Measurements from ENCODE around the gene RAB11FIP2. TPM values are rescaled to one million over a fixed set of nuclear protein-coding genes. Genes with fewer than 3 reads are reported as not detected.

RAB11FIP2 gene
- total and polyA plus RNA-seq, 8 donors: 1.4 to 13.1 (median 6.9) TPM

- ATAC-seq (no peak), FAIRE-seq (no peak), DNase-seq (no peak)
- Histone ChIP-seq H3K4me1 (no peaks in the 10 kb centered on the region), H3K4me3 (no peak overlapping the region), H3K36me3 (no peaks in the 10 kb centered on the region), H3K9me3 (no peaks in the 10 kb centered on the region), H3K27ac (no peak overlapping the region), H3K27me3 (no peaks in the 10 kb centered on the region)
- TF ChIP-seq, protein P1, sequence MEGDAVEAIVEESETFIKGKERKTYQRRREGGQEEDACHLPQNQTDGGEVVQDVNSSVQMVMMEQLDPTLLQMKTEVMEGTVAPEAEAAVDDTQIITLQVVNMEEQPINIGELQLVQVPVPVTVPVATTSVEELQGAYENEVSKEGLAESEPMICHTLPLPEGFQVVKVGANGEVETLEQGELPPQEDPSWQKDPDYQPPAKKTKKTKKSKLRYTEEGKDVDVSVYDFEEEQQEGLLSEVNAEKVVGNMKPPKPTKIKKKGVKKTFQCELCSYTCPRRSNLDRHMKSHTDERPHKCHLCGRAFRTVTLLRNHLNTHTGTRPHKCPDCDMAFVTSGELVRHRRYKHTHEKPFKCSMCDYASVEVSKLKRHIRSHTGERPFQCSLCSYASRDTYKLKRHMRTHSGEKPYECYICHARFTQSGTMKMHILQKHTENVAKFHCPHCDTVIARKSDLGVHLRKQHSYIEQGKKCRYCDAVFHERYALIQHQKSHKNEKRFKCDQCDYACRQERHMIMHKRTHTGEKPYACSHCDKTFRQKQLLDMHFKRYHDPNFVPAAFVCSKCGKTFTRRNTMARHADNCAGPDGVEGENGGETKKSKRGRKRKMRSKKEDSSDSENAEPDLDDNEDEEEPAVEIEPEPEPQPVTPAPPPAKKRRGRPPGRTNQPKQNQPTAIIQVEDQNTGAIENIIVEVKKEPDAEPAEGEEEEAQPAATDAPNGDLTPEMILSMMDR (IDR thresholded peaks at IDR 0.05): no peak
- 66 to 79% methylated on average over 4 of the region's 4 CpGs for WGBS, 2 donors
- intact Hi-C loops (cut with DNase I): no loop called here
These were observed 65.7 kb downstream of the RAB11FIP2 start for GRCh38 chr10:117980755-117981702.

DNA sequence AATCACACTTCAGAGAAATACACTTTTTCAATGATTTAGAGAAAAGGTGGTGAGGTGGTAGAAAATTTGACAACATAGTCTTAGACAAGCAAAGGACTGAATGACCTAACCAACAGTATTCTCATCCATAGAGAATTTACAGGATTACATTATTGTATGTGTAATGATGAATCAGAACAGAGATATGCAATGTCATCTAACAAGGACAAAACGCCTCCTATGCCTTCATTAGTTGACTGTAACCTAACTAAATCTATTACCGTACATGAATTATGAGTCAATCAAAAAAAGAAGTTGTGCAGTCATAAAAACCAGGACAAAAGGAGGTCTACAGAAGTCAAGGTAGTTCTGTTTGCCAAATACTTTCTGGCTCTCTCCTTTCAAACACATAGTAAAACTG is 66.5 kb downstream of the RAB11FIP2 start:
- FAIRE-seq (no peak), DNase-seq (no peak), ATAC-seq (no peak)
- WGBS, 2 donors: 62 to 79% methylated on average over 2 of the region's 2 CpGs
- Histone ChIP-seq H3K9me3 (no peaks in the 10 kb centered on the region), H3K4me1 (no peaks in the 10 kb centered on the region), H3K27me3 (no peaks in the 10 kb centered on the region), H3K27ac (no peak overlapping the region), H3K4me3 (no peak overlapping the region), H3K36me3 (no peaks in the 10 kb centered on the region)
- TF ChIP-seq, protein P1 (IDR thresholded peaks at IDR 0.05): no peak
- intact Hi-C loops (cut with DNase I): no loop called here

- Histone ChIP-seq H3K27ac (no peak overlapping the region), H3K36me3 (no peaks in the 10 kb centered on the region), H3K27me3 (no peaks in the 10 kb centered on the region), H3K4me1 (no peaks in the 10 kb centered on the region), H3K4me3 (no peak overlapping the region), H3K9me3 (no peaks in the 10 kb centered on the region)
- 73 to 78% methylated on average over 5 of the region's 5 CpGs for WGBS, 2 donors
- TF ChIP-seq, protein P1 (IDR thresholded peaks at IDR 0.05): no peak
- intact Hi-C loops (cut with DNase I): no loop called here
- FAIRE-seq: no peak
- DNase-seq: no peak
- ATAC-seq: no peak
These were observed 74.4 kb downstream of the RAB11FIP2 start for GRCh38 chr10:117972168-117972837.

DNA sequence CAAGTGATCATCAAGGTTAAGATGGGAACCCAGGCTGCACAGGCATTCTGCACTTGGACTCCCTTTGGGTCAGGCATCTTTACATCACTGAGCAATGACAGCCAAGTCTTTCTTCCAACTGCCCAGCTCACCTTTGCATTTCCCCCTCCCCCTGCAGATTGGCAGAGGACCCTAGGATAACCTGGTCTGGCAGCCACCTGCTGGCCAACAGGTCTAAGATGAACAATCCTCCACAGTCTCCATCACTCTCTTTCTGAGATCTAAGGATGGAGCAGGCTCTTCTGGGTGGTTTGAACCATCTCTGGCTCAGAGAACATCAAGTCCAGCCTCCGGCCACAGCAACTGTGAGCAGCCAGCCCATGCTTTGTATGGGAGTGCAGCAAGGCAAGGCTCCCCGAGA is 75.8 kb downstream of the RAB11FIP2 start:
- Histone ChIP-seq H3K4me3 (no peak overlapping the region), H3K27me3 (no peaks in the 10 kb centered on the region), H3K27ac (no peak overlapping the region), H3K36me3 (no peaks in the 10 kb centered on the region), H3K4me1 (no peaks in the 10 kb centered on the region), H3K9me3 (no peaks in the 10 kb centered on the region)
- intact Hi-C loops (cut with DNase I): no loop called here
- WGBS, 2 donors: 86 to 90% methylated on average over 2 of the region's 2 CpGs
- TF ChIP-seq, protein P1 (IDR thresholded peaks at IDR 0.05): no peak
- no peak for FAIRE-seq
- no peak for ATAC-seq
- no peak for DNase-seq
